CD4-positive, alpha-beta memory T cell (primary cell): ENCODE results near the gene PREB. TPM values are rescaled to one million over a fixed set of nuclear protein-coding genes. Genes with fewer than 3 reads are reported as not detected.

ENCODE experiments used
- CTCF ChIA-PET: fragments of 350-600 bp; sonication (Branson Sonifier 250); formaldehyde crosslinking; loops from one replicate; lab custom pipeline; 2021; ENCODE audit warnings: inconsistent platforms; ENCODE audit not compliant: partially characterized antibody; lab: Charles Lee
- POLR2A ChIA-PET: fragments of 350-600 bp; sonication (Branson Sonifier 250); formaldehyde crosslinking; loops from one replicate; lab custom pipeline; 2021; ENCODE audit not compliant: partially characterized antibody; lab: Charles Lee
- DNase-seq, 5 donors: peaks; one replicate each; pipeline versions ENCODE4 v3.0.0 to v3.0.0-alpha.2; 2020 to 2022; ENCODE audit warnings: mixed read lengths in 1 of 5
- H3K27ac ChIP-seq: one replicate; pipeline ENCODE4 v1.7.0; 2013; ENCODE audit warnings: low read depth, low read length
- H3K27me3 ChIP-seq: 2 replicates; pipeline ENCODE4 v1.7.0; 2013; ENCODE audit warnings: mild to moderate bottlenecking, low read length, moderate library complexity; ENCODE audit not compliant: insufficient read depth
- H3K36me3 ChIP-seq: 2 replicates; pipeline ENCODE4 v1.7.0; 2013; ENCODE audit warnings: mild to moderate bottlenecking, low read length, moderate library complexity; ENCODE audit not compliant: insufficient read depth
- H3K4me1 ChIP-seq: 2 replicates; pipeline ENCODE4 v1.7.0; 2013; ENCODE audit warnings: mild to moderate bottlenecking, low read length, moderate library complexity; ENCODE audit not compliant: insufficient read depth
- H3K4me3 ChIP-seq, 2 donors: one replicate each; pipeline ENCODE4 v1.7.0; 2013; ENCODE audit warnings: low read length in 2 of 2, mild to moderate bottlenecking in 1 of 2
- H3K9me3 ChIP-seq, 2 donors: one replicate each; pipeline ENCODE4 v1.7.0; 2013; ENCODE audit warnings: low read length in 2 of 2, control low read depth in 1 of 2; ENCODE audit not compliant: control insufficient read depth in 1 of 2
- H3K27ac Mint-ChIP-seq, 7 donors: one replicate each; pipeline ENCODE4 v1.8.0; 2020 to 2021; ENCODE audit warnings: mixed read lengths in 7 of 7, mild to moderate bottlenecking in 6 of 7, inconsistent platforms in 3 of 7, moderate library complexity in 3 of 7
- H3K27me3 Mint-ChIP-seq, 2 donors: one replicate each; pipeline ENCODE4 v1.8.0; 2020 to 2021; ENCODE audit warnings: mixed read lengths in 2 of 2
- H3K36me3 Mint-ChIP-seq, 2 donors: one replicate each; pipeline ENCODE4 v1.8.0; 2020 to 2021; ENCODE audit warnings: mixed read lengths in 2 of 2, inconsistent platforms in 1 of 2, mild to moderate bottlenecking in 1 of 2
- H3K4me1 Mint-ChIP-seq, 4 donors: one replicate each; pipeline ENCODE4 v1.8.0; 2020 to 2021; ENCODE audit warnings: mixed read lengths in 4 of 4, mild to moderate bottlenecking in 1 of 4
- H3K4me3 Mint-ChIP-seq, 8 donors: one replicate each; pipeline ENCODE4 v1.8.0; 2020 to 2021; ENCODE audit warnings: mixed read lengths in 8 of 8, mild to moderate bottlenecking in 7 of 8, moderate library complexity in 6 of 8, inconsistent platforms in 3 of 8
- H3K9me3 Mint-ChIP-seq, 8 donors: one replicate each; pipeline ENCODE4 v1.8.0; 2020 to 2021; ENCODE audit warnings: mixed read lengths in 8 of 8, mild to moderate bottlenecking in 5 of 8, inconsistent platforms in 3 of 8, moderate library complexity in 1 of 8
- intact Hi-C: fragments of 100-400 bp; cut with micrococcal nuclease; formaldehyde crosslinking; loops from one replicate; pipeline ENCODE4 v1.15.1; 2023
- polyA plus RNA-seq, 2 donors: library from polyadenylated mRNA; unstranded; fragments of 300-500 nt; fragmentation: Illumina TruSeq; gene quantifications; one replicate each; pipeline ENCODE4 v1.2.3, GENCODE V29; 2021
- total RNA-seq, 2 experiments: library from RNA; stranded (reverse); gene quantifications; one replicate each; pipeline ENCODE4 v1.2.3, GENCODE V29; 2021

Gene PREB
- total and polyA plus RNA-seq, 4 experiments from 2014 or later, result 64.5 to 74.2 (median 65.4) TPM

- intact Hi-C loops, result no loop called here
- Mint-ChIP-seq H3K4me1 (peaks cover 8 to 16% (median 10%) of the 10 kb centered on the region in 4 donors), H3K27ac (no peak overlapping the region), H3K36me3 (peaks cover 0 to 1% of the 10 kb centered on the region in 2 donors), H3K9me3 (no peaks in the 10 kb centered on the region), H3K27me3 (no peaks in the 10 kb centered on the region), H3K4me3 (peak overlapping the region in 2 of 8 donors; percentile 5 to 65)
- no peaks in the 10 kb centered on the region for H3K9me3 ChIP-seq
- CTCF ChIA-PET, result interaction anchor here (1.5 to 10.0 kb wide), 3 partner anchors 8 to 187 kb away, joined by 6 to 121 read pairs (median 8); partner anchors contain the start of genes KHK and TRIM54
- DNase-seq, result no peak
- H3K4me3 ChIP-seq, result no peak overlapping the region
- H3K4me1 ChIP-seq, result peaks cover 9% of the 10 kb centered on the region
- H3K27ac ChIP-seq, result no peak overlapping the region
- POLR2A ChIA-PET, result interaction anchor here (1.8 to 2.0 kb wide), 2 partner anchors 9 to 14 kb away, joined by 6 to 10 read pairs; partner anchors contain the start of gene KHK
- no peaks in the 10 kb centered on the region for H3K36me3 ChIP-seq
- no peaks in the 10 kb centered on the region for H3K27me3 ChIP-seq
Observed at GRCh38 chr2:27095427-27095744, 39.0 kb downstream of the PREB start.

GRCh38 chr2:27094353-27094984, 40.0 kb downstream of the PREB start:
- no peak for DNase-seq
- peaks cover 8 to 16% (median 10%) of the 10 kb centered on the region in 4 donors for H3K4me1 Mint-ChIP-seq
- POLR2A ChIA-PET, result interaction anchor here (0.8 kb wide), 1 partner anchor 40 kb away, joined by 3 read pairs; the partner anchor contains the start of gene PREB
- Histone ChIP-seq H3K4me3 (no peak overlapping the region), H3K4me1 (peaks cover 9% of the 10 kb centered on the region), H3K27ac (no peak overlapping the region), H3K36me3 (no peaks in the 10 kb centered on the region), H3K27me3 (no peaks in the 10 kb centered on the region), H3K9me3 (no peaks in the 10 kb centered on the region)
- CTCF ChIA-PET, result interaction anchor here (1.4 to 10.0 kb wide), 2 partner anchors 188 to 209 kb away, joined by 6 to 121 read pairs; partner anchors contain the start of gene TRIM54
- intact Hi-C loops, result no loop called here
- no peak overlapping the region for H3K4me3 Mint-ChIP-seq
- no peaks in the 10 kb centered on the region for H3K9me3 Mint-ChIP-seq
- H3K27ac Mint-ChIP-seq, result peak overlapping the region in 1 of 7 donors; percentile 48
- no peaks in the 10 kb centered on the region for H3K36me3 Mint-ChIP-seq
- no peaks in the 10 kb centered on the region for H3K27me3 Mint-ChIP-seq

- Mint-ChIP-seq H3K36me3 (no peaks in the 10 kb centered on the region), H3K27me3 (no peaks in the 10 kb centered on the region), H3K4me1 (peaks cover 8 to 13% (median 10%) of the 10 kb centered on the region in 4 donors), H3K4me3 (no peak overlapping the region), H3K27ac (no peak overlapping the region), H3K9me3 (no peaks in the 10 kb centered on the region)
- Histone ChIP-seq H3K27me3 (no peaks in the 10 kb centered on the region), H3K4me3 (no peak overlapping the region), H3K9me3 (no peaks in the 10 kb centered on the region), H3K36me3 (no peaks in the 10 kb centered on the region), H3K4me1 (peaks cover 9% of the 10 kb centered on the region), H3K27ac (no peak overlapping the region)
- ChIA-PET POLR2A (no interaction called here), CTCF (interaction anchor here (1.4 kb wide), 1 partner anchor 210 kb away, joined by 6 read pairs; no protein-coding TSS in a partner anchor)
- intact Hi-C loops, result no loop called here
- no peak for DNase-seq
Observed at GRCh38 chr2:27093430-27094352, 40.7 kb downstream of the PREB start.

GRCh38 chr2:27092696-27093429, 41.6 kb downstream of the PREB start:
- H3K27ac ChIP-seq, result no peak overlapping the region
- POLR2A ChIA-PET, result no interaction called here
- no peaks in the 10 kb centered on the region for H3K9me3 Mint-ChIP-seq
- no peaks in the 10 kb centered on the region for H3K36me3 Mint-ChIP-seq
- H3K4me1 Mint-ChIP-seq, result peaks cover 8 to 13% (median 10%) of the 10 kb centered on the region in 4 donors
- H3K27ac Mint-ChIP-seq, result no peak overlapping the region
- intact Hi-C loops, result no loop called here
- no peaks in the 10 kb centered on the region for H3K27me3 Mint-ChIP-seq
- H3K9me3 ChIP-seq, result no peaks in the 10 kb centered on the region
- no peaks in the 10 kb centered on the region for H3K27me3 ChIP-seq
- no peak for DNase-seq
- no peak overlapping the region for H3K4me3 ChIP-seq
- CTCF ChIA-PET, result no interaction called here
- no peaks in the 10 kb centered on the region for H3K36me3 ChIP-seq
- H3K4me1 ChIP-seq, result peaks cover 9% of the 10 kb centered on the region
- H3K4me3 Mint-ChIP-seq, result no peak overlapping the region

GRCh38 chr2:27091746-27092695, 42.4 kb downstream of the PREB start:
- Histone ChIP-seq H3K4me1 (peaks cover 13% of the 10 kb centered on the region), H3K9me3 (no peaks in the 10 kb centered on the region), H3K4me3 (no peak overlapping the region), H3K27me3 (no peaks in the 10 kb centered on the region), H3K27ac (no peak overlapping the region), H3K36me3 (no peaks in the 10 kb centered on the region)
- CTCF ChIA-PET, result interaction anchor here (1.0 to 1.1 kb wide), 2 partner anchors 8 to 129 kb away, joined by 3 read pairs; no protein-coding TSS in a partner anchor
- Mint-ChIP-seq H3K4me3 (no peak overlapping the region), H3K27ac (no peak overlapping the region), H3K27me3 (no peaks in the 10 kb centered on the region), H3K9me3 (no peaks in the 10 kb centered on the region), H3K36me3 (no peaks in the 10 kb centered on the region), H3K4me1 (peaks cover 8 to 21% (median 16%) of the 10 kb centered on the region in 4 donors)
- intact Hi-C loops, result no loop called here
- no peak for DNase-seq
- POLR2A ChIA-PET, result no interaction called here
